HepG2 (cell line): ENCODE measurements around the gene TLK1. TPM values are rescaled to one million over a fixed set of nuclear protein-coding genes. Genes with fewer than 3 reads are reported as not detected.
A peak's percentile ranks its signal among the peaks of the same experiment; 100 is the strongest.

Experiments
- AKAP8 ChIP-seq: sonication (generic); formaldehyde crosslinking; IDR thresholded peaks from 2 replicates; pipeline ENCODE4 v1.5.1; 2020; ENCODE audit warnings: mild to moderate bottlenecking, missing genetic modification reagents
- CCDC6 ChIP-seq: sonication (generic); formaldehyde crosslinking; IDR thresholded peaks from 2 replicates; pipeline ENCODE4 v1.8.1; 2022; ENCODE audit warnings: mild to moderate bottlenecking, missing genetic modification reagents, moderate library complexity
- GPN1 ChIP-seq: sonication (generic); formaldehyde crosslinking; IDR thresholded peaks from 2 replicates; pipeline ENCODE4 v1.5.1; 2020; ENCODE audit warnings: missing genetic modification reagents, borderline replicate concordance
- HDAC6 ChIP-seq: fragments of 200-600 bp; sonication (generic); IDR thresholded peaks from 2 replicates; pipeline ENCODE4 v1.7.0; 2017; ENCODE audit warnings: mild to moderate bottlenecking, antibody characterized with exemption, low read length, low read depth
- JUN ChIP-seq: sonication (generic); formaldehyde crosslinking; IDR thresholded peaks from 2 replicates; pipeline ENCODE4 v1.4.0; 2020; ENCODE audit warnings: mild to moderate bottlenecking, missing genetic modification reagents
- NFIB ChIP-seq: sonication (generic); formaldehyde crosslinking; IDR thresholded peaks from 2 replicates; pipeline ENCODE4 v1.9.0; 2021; ENCODE audit warnings: missing genetic modification reagents, mild to moderate bottlenecking, borderline replicate concordance
- SP4 ChIP-seq: sonication (generic); formaldehyde crosslinking; IDR thresholded peaks from 2 replicates; pipeline ENCODE4 v1.8.1; 2023; ENCODE audit warnings: mild to moderate bottlenecking, missing genetic modification reagents
- TBX3 ChIP-seq: fragments of 450-650 bp; IDR thresholded peaks from 2 replicates; pipeline ENCODE4 v1.6.1; 2017; ENCODE audit warnings: antibody characterized with exemption, mild to moderate bottlenecking, inconsistent platforms, borderline replicate concordance
- YEATS2 ChIP-seq: sonication (generic); formaldehyde crosslinking; IDR thresholded peaks from 2 replicates; pipeline ENCODE4 v1.4.0; 2020; ENCODE audit warnings: missing genetic modification reagents, borderline replicate concordance
- YEATS4 ChIP-seq: sonication (generic); formaldehyde crosslinking; IDR thresholded peaks from 2 replicates; pipeline ENCODE4 v1.4.0; 2020; ENCODE audit warnings: missing genetic modification reagents, borderline replicate concordance
- ZC3H4 ChIP-seq: sonication (generic); formaldehyde crosslinking; IDR thresholded peaks from 2 replicates; pipeline ENCODE4 v1.4.0; 2020; ENCODE audit warnings: missing genetic modification reagents, borderline replicate concordance
- ZNF781 ChIP-seq: sonication (generic); formaldehyde crosslinking; IDR thresholded peaks from 2 replicates; pipeline ENCODE4 v1.5.1; 2020; ENCODE audit warnings: borderline replicate concordance, mild to moderate bottlenecking, missing genetic modification reagents; ENCODE audit errors: not compliant biosample characterization
- ZSCAN12 ChIP-seq: sonication (generic); formaldehyde crosslinking; IDR thresholded peaks from 2 replicates; pipeline ENCODE4 v1.9.0; 2021; ENCODE audit warnings: mild to moderate bottlenecking, missing genetic modification reagents
- polyA plus RNA-seq, 8 experiments: library from polyadenylated mRNA; depleted of rRNA in 3 of 8; stranded (reverse) in 7 of 8; unstranded in 1 of 8; fragments of >200 nt; fragmentation: Illumina TruSeq in 4 of 8; extraction: Trizol in 4 of 8; gene quantifications; 2 replicates each; pipeline versions ENCODE4 v1.2.1 to v1.2.3, GENCODE V29; 2011 to 2016; ENCODE audit warnings: low read depth in 4 of 8, missing spikeins in 1 of 8, mixed read lengths in 1 of 8; ENCODE audit not compliant: insufficient read depth in 1 of 8
- total RNA-seq, 5 experiments: library from RNA; depleted of rRNA; stranded (reverse); fragments of >200 nt; fragmentation: Illumina TruSeq; extraction: Trizol; gene quantifications; 2 replicates each; pipeline ENCODE4 v1.2.3, GENCODE V29; 2016; ENCODE audit warnings: low read depth in 1 of 5
- TF ChIP-seq, protein P1 (sequence below): sonication (generic); formaldehyde crosslinking; IDR thresholded peaks from 2 replicates; pipeline ENCODE4 v1.4.0; 2020; ENCODE audit warnings: missing genetic modification reagents, borderline replicate concordance
- TF ChIP-seq, protein P2 (sequence below): IDR thresholded peaks from 2 replicates; pipeline ENCODE4 v1.4.0; 2020; ENCODE audit warnings: mild to moderate bottlenecking, missing genetic modification reagents
- TF ChIP-seq, protein P3 (sequence below): IDR thresholded peaks from 2 replicates; pipeline ENCODE4 v1.6.1; 2016; ENCODE audit warnings: missing biosample characterization, missing genetic modification reagents, low read depth
- TF ChIP-seq, protein P4 (sequence below): IDR thresholded peaks from 2 replicates; pipeline ENCODE4 v1.6.1; 2016; ENCODE audit warnings: missing compliant biosample characterization, missing genetic modification reagents, borderline replicate concordance

TLK1 gene
- total and polyA plus RNA-seq, 2 of the 13 experiments (the other 11 are each of a cell fraction or from before 2014, with no cell fraction given), result 16.8 to 28.7 TPM

DNA sequence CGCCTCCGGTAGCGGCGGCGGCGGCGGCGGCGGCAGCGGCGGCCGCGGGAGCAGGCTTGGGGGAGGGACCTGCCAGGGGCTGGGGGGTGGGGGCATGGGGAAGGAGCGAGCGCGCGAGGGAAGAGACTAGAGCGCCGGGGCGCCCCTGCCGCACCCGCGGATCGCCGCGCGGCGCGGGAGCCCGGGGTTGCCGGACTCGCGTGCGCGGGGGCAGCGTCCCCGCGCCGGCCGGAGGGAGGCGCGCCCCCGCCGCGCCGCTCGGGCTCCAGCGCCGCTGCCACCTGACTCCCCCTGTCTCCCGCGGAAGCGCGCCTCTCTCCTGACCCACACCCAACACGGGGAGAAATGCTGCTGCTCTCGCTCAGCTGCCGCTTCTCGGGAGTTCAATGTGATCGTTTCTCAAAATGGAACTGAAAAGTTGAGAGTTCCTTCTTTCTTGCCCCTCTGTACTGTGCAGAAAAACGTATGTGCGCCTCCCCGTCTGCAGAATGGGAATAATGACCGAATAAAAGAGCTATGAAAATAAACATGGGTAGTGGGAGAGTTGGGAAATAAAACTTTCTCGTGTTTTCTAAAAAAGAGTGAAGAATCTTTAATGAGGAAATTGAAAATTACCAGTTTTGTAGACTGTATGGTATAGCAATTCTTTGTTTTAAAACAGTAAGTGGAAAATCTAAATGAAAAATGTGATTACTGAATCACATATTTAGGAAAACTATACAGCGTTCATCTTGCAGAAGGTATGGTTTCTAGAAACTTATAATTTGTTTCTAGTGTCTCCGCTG is 455 bp upstream of the TLK1 start (continued):
- TF ChIP-seq, protein P1, sequence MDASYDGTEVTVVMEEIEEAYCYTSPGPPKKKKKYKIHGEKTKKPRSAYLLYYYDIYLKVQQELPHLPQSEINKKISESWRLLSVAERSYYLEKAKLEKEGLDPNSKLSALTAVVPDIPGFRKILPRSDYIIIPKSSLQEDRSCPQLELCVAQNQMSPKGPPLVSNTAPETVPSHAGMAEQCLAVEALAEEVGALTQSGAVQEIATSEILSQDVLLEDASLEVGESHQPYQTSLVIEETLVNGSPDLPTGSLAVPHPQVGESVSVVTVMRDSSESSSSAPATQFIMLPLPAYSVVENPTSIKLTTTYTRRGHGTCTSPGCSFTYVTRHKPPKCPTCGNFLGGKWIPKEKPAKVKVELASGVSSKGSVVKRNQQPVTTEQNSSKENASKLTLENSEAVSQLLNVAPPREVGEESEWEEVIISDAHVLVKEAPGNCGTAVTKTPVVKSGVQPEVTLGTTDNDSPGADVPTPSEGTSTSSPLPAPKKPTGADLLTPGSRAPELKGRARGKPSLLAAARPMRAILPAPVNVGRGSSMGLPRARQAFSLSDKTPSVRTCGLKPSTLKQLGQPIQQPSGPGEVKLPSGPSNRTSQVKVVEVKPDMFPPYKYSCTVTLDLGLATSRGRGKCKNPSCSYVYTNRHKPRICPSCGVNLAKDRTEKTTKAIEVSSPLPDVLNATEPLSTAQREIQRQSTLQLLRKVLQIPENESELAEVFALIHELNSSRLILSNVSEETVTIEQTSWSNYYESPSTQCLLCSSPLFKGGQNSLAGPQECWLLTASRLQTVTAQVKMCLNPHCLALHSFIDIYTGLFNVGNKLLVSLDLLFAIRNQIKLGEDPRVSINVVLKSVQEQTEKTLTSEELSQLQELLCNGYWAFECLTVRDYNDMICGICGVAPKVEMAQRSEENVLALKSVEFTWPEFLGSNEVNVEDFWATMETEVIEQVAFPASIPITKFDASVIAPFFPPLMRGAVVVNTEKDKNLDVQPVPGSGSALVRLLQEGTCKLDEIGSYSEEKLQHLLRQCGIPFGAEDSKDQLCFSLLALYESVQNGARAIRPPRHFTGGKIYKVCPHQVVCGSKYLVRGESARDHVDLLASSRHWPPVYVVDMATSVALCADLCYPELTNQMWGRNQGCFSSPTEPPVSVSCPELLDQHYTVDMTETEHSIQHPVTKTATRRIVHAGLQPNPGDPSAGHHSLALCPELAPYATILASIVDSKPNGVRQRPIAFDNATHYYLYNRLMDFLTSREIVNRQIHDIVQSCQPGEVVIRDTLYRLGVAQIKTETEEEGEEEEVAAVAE (CRISPR knock-in tag), result 0 out of 2 replicates have a peak, but pooled peaks have one; percentile 16
- TF ChIP-seq ZC3H4 (CRISPR knock-in tag) (no peak), JUN (CRISPR knock-in tag) (no peak), GPN1 (no peak), SP4 (0 out of 2 replicates have a peak, but pooled peaks have one; percentile 14), ZSCAN12 (CRISPR knock-in tag) (0 out of 2 replicates have a peak, but pooled peaks have one; percentile 51), YEATS4 (CRISPR knock-in tag) (0 out of 2 replicates have a peak, but pooled peaks have one; percentile 10), ZNF781 (CRISPR knock-in tag) (no peak), TBX3 (no peak), AKAP8 (0 out of 2 replicates have a peak, but pooled peaks have one; percentile 53), YEATS2 (CRISPR knock-in tag) (no peak), NFIB (CRISPR knock-in tag) (no peak), CCDC6 (CRISPR knock-in tag) (0 out of 2 replicates have a peak, but pooled peaks have one; percentile 33), HDAC6 (no peak)
- TF ChIP-seq, protein P2, sequence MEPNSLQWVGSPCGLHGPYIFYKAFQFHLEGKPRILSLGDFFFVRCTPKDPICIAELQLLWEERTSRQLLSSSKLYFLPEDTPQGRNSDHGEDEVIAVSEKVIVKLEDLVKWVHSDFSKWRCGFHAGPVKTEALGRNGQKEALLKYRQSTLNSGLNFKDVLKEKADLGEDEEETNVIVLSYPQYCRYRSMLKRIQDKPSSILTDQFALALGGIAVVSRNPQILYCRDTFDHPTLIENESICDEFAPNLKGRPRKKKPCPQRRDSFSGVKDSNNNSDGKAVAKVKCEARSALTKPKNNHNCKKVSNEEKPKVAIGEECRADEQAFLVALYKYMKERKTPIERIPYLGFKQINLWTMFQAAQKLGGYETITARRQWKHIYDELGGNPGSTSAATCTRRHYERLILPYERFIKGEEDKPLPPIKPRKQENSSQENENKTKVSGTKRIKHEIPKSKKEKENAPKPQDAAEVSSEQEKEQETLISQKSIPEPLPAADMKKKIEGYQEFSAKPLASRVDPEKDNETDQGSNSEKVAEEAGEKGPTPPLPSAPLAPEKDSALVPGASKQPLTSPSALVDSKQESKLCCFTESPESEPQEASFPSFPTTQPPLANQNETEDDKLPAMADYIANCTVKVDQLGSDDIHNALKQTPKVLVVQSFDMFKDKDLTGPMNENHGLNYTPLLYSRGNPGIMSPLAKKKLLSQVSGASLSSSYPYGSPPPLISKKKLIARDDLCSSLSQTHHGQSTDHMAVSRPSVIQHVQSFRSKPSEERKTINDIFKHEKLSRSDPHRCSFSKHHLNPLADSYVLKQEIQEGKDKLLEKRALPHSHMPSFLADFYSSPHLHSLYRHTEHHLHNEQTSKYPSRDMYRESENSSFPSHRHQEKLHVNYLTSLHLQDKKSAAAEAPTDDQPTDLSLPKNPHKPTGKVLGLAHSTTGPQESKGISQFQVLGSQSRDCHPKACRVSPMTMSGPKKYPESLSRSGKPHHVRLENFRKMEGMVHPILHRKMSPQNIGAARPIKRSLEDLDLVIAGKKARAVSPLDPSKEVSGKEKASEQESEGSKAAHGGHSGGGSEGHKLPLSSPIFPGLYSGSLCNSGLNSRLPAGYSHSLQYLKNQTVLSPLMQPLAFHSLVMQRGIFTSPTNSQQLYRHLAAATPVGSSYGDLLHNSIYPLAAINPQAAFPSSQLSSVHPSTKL (CRISPR knock-in tag), result peak; percentile 25; the same call in 1 of the 2 replicates
- TF ChIP-seq, protein P3, sequence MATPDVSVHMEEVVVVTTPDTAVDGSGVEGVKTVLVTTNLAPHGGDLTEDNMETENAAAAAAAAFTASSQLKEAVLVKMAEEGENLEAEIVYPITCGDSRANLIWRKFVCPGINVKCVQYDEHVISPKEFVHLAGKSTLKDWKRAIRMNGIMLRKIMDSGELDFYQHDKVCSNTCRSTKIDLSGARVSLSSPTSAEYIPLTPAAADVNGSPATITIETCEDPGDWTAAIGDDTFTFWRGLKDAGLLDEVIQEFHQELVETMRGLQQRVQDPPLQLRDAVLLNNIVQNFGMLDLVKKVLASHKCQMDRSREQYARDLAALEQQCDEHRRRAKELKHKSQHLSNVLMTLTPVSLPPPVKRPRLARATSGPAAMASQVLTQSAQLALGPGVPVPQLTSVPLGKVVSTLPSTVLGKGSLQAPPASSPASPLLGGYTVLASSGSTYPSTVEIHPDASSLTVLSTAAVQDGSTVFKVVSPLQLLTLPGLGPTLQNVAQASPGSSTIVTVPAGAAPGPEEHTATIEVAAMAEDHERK (CRISPR knock-in tag), result no peak
- TF ChIP-seq, protein P4, sequence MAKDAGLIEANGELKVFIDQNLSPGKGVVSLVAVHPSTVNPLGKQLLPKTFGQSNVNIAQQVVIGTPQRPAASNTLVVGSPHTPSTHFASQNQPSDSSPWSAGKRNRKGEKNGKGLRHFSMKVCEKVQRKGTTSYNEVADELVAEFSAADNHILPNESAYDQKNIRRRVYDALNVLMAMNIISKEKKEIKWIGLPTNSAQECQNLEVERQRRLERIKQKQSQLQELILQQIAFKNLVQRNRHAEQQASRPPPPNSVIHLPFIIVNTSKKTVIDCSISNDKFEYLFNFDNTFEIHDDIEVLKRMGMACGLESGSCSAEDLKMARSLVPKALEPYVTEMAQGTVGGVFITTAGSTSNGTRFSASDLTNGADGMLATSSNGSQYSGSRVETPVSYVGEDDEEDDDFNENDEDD, result peak; percentile 35; the same call in 1 of the 2 replicates
